CD4-positive, alpha-beta T cell treated with Interleukin-1 beta for 1 hour (primary cell): ENCODE results near the gene VGF.

Experiments
- DNase-seq, 2 donors: peaks; one replicate each; pipeline ENCODE4 v3.0.0-alpha.2; 2020 to 2022

VGF gene

DNA sequence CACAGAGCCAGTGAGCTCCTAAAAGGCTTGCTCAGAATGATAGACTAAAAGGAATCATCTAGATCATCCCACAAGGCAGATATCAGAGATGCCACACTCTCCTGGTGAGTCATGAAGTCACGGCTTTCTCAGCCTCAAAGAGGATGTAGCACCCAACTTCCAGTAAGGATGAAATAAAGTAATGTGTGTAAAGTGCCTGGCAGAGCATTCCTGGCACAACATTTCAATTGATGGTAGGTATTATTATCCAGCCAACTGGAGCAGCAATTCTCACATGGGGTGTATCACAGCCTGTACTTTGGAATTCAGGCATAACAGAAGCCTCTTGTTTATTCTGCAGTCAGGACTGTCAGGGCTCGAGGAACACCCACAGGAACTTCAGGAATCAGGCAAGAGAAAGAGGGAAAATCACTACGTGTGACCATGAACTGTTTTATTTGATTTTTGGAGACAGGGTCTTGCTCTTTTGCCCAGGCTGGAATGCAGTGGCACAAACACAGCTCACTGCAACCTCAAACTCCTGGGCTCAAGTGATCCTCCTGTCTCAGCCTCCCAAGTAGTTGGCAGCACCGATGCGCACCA, 20.0 kb upstream of the VGF start:
- DNase-seq, result no peak

DNA sequence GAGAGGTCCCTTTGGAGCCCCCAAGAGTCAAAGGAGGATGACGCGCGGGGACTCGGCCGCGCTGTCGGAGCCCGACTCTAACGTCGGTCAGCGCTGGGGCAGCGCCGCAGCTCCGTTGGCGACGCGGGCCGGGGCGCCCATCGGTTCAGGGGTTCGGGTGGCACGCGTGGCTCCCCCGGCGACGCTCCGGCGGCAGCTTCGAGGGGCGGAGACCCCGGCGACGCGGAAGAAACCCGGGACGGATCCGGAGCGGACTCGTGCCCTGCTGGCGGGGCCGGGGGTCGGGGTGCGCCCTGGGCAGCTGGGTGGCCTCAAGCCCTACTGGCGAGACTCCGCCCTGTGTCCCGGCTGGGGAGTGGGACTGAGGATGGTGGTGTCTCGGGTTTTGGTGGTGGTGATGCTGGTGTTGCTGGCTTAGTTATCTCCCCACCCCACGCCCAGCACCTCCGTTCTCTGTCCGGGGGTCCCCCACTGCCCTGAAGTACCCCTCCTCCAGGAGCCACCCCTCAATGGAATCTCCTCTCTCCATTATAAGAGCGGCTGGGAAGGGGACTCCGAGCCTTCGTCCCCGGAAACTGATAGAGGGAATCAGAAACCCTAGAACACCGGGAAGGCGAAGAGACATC, 14.9 kb upstream of the VGF start, which contains the start of gene NAT16:
Gene NAT16, minus strand, starts transcription at position 164 of the 626 bp plus-strand sequence. CDS start 5,486 bp downstream, outside the sequence.
- DNase-seq, result no peak

DNA sequence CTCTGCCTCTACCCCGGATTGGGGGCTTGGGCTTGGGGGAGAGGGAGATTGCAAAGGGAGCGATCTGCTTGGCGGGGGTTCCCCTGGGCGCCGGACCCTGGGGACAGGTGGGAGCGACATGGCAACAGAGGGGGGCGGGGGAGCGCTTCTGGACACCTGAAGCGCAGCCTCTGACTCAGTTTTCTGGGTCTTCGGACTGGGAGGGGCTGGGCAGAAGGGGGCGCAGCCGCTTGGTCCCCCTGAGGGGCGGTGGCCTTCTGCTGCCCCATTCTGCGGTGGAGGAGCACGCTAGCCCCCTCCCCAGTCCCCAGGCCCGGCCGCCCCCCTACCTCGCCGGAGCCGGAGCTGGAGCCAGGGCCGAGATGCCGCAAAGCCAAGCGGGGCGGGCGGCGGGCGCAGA, 14.3 kb upstream of the VGF start:
- DNase-seq, result no peak

DNA sequence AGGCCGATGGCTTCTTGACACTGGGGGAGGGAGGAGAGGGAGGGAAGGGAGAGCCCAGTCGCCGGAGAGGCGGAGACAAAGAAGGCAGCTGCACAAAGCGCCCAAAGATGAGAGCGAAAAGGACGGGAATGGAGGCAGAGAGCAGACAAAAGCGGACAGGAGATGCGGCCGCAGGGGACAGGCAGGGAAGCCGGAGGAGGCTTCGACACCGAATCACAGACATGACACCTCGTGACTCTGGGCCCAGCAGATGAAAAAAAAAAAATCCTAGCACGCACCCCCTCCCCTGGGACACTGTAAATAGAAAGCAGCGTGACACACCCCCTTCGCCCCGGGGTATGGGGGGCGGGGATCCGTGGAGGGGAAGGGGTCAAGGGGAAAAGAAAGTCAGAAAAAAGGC, 13.7 kb upstream of the VGF start:
- DNase-seq, result no peak

DNA sequence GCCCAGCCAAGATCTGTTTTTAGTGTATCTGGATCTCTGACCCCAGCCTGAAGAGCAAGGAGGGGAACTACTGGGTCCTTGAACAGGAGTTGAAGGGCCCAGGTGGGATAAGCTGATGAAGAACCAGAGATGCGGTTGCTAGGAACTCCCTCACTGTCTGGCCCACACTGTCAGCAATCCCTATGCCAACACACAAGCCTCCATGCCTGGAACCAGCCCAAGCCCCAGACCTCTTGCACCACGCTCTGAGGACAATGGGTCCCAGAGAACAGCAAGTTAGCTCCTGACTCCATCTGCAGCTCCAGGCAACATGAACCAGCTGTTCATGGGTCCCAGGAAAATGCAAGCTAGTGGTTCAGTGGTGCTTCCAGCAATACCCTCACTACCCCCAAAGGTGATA, 12.3 kb upstream of the VGF start:
- no peak for DNase-seq

DNA sequence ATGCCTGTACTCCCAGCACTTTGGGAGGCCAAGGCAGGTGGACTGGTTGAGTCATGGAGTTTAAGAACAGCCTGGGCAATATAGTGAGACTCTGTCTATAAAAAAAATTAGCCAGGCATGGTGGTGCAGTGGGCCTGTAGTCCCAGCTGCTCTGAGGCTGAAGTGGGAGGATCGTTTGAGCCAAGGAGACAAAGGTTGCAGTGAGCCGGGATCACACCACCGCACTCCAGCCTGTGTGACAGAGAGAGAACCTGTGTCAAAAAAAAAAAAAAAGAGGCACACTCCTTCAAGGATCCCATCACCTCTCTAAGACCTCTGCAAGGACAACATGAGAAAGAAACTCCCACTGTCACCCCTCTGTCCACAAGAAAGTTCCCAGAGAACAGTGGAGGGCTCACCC, 10.3 kb upstream of the VGF start:
- DNase-seq, result no peak

DNA sequence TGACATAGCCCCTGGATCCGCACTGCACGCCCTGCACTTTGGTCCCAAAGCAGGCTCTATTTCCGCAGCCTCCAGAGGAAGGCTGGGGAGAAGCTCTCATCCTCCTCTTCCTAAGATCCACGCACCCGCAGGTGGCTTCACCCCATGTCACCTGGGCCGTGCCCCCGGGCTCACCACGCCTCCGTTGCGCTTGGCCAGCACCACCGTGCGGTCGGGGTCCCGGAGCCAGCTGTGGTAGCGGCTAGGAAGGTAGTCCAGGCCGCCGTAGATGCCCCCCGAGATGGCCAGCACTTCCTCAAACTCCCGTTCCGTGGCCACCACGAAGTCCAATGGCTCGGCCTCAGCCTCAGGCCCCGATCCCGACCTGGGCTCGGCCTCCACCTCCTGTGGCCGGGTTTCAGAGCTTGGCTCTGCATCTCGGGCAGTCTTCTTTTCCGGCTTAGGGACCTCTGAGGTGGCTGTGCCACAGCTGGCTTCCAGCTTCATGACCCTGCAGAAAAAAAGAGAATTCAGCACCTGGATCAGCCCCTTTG, 9.0 kb upstream of the VGF start:
- no peak for DNase-seq

DNA sequence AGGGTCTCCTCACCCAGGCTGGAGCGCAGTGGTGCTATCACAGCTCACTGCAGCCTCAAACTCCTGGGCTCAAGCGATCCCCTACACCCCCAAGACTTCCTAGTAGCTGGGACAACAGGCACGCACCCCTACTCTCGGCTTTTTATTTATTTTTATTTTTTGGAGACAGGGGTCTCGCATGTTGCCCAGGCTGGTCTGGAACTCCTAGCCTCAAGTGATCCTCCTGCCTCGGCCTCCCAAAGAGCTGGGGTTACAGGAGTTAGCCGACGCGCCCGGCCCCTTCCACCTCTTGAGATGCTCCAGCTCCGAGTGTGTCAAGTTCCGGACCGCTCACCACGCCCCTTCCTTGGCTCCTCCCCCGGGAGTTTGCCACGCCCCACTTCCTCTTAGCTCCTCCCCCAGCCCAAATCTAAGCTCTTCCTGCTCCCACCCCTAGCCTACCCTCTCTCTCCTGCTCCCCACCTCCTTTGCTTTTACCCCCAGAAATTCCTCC, 8.4 kb upstream of the VGF start:
- DNase-seq, result peak; percentile 65 to 74

DNA sequence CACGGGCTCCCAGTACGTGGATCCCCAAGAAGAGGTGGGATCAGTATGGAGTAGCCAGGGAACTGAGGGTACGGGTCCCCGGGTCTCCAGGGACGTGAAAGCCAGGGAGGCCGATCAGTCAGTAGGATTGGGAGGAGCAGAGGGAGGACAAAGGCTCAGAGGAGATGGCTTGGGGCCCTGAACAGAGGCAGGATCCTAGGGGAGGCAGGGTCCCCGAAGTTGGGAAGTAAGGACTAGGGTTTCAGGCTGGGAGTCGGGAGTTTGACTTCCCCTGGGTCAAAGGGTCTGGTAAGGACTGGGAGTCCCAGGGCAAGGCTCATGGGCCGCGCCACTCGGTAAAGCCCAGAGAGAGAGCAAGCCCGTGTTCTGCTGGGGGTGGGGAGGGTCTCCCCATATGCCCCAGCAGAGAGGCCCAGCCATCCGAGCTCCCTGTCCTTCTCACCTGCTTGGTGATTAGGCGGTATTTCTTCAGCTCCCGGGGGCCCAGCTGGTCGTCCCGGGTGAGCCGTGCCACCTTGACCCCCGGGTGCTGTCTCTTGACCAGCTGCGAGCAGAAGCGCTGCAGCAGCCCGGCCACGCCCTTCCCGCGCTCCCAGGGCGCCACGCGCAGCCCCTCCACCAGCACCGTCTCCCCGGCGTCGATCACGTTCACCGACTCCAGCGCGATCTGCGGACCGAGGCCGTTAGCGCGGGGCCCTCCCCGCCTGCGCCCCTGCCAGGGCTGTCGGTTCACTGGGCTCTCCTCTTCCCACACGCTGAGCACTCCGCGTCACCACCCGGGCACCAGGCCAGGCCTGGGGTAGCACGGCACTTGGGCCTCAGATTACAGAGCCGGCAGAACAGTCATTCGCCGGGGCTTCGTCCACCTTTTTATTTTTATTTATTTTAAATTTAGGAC, 7.7 kb upstream of the VGF start:
- no peak for DNase-seq

DNA sequence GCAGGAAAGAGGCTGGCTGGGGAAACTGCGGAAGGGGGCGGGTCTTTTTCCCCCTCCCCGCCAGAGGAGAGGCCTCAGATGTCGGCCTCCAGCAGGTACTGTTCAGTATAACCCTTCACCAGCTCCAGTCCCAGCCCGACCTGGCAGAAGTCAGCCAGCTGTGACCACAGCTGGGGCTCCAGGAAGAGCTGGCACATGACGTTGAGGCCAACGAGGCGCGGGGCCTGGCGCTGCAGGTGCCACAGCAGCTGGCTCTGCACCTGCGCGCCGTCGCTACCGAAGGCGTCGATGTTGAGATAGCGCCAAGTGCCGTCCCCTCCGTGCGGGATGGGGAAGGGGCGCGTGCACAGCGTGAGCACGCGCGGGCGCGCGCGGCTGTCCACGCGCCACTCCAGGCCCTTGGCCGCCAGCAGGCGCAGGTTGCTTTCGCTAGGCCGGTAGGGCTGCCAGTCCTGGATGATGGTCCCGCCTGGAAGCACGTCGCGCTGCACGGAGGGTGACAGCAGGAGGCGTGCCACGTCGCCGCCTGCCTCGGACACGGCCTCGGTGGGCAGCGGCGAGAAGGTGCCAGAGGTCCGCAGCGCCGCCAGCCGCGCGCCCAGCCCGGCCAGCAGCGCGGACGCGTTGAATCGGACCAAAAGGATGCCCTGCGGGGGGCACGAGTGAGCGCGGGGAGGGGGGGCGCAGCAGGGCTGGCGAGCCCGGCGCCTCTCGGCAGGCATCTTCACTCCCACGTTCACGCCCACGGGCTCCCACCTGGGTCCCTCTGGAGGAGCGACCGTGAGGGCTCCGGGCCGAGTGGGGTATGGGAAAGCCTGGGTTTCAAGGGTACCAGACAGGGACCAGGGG, 6.9 kb upstream of the VGF start:
- peak in 1 of 2 donors; percentile 49 for DNase-seq

DNA sequence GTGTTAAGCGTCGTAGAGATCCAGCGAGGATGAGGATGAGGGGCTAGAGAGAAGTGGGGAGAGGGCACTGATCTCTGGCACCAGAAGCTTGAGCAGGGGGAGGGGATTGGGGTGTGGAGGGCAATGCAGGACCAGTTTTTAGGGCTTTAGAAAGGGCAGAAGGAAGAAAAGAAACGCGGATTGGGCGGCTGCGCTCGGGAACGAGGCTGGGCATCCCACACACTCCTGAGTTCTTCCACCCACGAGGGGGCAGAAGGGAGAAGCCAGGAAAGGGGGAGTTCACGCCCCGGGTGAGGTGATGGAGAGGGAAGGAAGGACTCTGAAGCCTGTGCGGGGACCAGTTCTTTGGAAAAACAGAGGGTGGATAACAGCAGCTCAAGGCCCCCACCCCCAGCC, 6.1 kb upstream of the VGF start:
- no peak for DNase-seq

DNA sequence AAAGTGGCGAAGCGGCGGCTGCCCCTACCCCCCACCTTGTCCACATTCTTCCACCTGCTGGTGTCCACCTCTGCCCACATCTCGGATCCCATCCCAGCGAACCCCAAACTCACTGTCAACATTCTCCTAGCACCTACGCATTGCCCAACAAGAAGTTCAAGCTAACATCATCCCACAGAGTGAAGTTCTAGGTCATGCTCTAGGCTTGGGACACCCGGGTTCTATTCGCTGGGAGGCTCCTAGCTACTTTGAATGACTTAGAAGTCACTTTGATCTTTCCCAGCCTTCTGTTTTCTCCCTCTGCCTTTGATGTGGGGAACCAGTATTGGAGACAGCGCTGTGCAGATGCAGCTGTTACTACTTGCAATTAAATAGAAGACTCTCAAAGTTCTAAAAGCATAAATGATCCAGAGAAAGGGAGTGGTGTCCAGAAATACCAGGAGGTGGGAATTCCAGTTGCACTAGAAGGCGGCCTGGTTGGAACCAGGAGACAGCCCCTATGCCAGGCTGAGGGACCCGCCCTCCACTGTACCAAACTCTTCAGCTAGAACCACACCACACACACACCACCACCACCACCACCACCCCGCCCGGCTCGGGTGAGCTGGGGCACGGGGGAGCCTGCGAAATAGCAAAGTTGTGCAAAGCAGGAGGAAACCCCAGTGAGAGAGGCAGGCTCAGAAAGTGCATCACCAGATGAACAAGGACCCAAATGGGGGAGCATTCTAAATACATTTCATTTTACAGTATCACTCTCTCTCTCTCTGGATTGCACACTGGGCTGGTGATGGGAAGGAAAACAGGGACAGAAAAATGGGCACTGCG, 5.5 kb upstream of the VGF start:
- peak in 1 of 2 donors; percentile 19 for DNase-seq

DNA sequence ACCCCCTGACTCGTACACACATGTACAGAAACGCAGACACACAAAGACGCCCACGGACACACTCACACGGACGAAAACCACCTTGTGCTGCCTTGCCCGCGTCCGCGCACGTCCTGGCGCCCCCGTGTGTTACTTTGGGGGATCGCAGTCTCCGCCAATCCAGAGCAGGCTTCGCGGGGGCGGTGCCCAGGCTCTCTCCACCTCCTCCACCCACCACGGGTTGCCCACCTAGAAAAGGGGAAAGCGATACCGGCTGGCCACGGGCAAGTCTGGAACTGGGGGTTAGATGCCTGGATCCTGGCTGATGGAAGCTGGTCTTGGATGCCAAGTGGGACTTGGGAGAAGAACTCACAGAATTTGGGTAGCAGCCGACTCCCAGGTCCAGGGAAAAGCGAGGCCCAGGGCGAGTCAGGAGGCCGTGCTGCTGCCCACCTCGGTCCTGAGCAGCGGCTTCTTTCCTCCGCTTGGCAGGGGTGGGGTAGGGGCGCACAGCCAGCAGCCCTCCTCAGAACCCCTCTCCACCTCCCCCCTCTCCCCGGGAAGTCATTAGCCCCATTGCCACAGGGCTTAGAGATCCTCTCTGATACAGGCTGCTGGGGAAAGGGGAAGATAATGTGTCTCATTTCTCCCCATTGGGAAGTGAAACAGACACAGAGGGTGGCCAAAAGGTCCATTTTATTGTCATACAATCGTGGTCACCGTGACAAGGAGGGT, 4.6 kb upstream of the VGF start:
- DNase-seq, result peak; percentile 78 to 85

DNA sequence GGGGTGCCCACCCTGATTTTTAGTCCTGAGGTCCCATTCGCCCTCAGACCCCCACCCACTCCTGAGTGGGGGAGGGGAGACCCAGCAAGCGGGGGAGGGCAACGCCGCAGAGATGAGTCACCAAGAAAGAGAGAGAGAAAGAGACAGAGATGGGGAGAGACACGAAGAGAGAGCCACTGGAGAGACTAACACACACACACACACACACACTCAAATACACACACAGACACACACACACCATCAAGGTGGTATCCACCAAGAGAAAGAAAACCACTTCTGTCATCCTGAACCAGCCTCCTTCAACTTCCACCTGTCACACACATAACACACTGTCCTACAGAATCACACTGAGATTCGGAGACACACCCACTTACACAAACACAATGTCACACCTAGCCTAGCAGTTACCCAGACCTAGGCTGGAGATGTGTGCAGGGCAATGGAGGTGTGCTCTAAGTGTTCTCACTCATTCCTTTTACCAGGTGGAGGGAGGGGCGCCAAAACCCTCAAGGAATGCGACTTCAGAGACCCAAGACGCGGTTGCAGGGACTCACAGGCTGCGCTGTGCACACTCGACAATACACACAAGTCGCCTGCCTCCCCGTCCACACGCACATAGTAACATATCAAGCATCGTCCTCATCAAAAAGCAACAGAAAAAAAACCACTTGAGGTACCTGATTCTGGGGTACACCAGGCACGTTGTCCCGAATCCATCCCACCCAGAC, 3.9 kb upstream of the VGF start:
- no peak for DNase-seq

DNA sequence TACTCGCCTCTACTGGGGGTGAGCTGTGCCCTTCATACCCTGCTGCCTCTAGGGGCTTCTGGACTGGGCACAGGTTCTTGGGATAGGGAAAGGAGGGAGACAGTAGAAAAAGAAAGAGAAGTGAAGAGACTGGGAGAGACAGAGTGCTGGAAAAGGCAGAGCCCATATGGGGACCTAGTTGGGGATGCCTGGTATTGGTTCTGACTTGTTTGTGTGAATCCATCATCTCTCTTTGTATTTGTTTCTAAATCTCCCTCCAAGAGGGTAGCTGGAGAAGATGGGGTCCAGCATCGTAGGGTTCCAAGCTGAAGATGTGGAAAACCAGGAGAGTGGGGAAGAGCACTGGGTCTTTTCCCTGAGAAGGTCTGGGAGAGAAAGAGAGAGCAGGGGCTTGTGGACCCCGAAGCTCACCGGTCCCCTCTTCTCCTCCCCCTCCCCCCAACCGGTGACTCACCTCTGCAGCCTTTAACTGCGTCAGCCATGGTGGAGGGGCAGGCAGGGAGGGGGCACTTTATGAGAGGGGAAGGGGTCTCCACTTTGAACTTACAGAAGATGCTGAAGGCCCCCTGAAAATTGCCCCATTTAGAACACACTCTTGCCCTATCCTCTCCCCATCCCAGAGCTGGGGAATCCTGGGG, 3.2 kb upstream of the VGF start:
- no peak for DNase-seq

DNA sequence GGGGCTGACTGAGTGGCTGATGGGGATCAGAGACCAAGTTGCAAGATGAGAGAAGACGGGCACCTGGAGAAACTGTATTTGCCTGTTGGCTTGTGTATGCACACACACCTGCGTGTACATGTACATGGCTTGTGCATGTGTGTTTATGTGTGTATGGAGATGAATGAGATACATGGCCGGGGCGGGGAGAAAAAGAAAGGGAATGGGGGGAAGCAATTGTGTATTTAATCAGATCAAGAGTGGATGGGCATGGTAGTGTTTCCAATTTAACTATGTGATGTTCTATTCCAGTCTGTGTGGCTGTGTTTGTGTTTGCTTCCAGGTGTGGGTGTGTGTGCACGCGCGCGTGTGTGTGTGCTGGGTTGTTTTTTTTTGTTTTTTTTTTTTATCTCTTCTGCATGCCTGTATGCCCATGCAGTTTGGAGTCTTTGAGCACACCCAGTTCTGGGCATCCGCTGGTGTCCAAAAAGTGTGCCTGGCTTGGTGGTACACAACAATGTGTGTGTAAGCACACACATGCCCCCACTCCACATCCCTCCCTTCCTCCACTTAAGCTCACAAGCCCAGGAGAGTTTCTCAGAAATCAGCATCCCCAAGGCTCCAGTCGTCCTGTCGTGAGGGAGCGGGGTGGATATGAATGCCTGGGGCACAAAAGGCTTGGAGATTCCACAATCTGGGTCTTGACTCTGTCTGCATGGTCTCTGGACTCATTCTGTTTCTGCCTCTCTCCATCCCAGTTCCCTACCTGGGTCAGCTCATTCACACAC, 2.5 kb upstream of the VGF start:
- DNase-seq, result no peak

DNA sequence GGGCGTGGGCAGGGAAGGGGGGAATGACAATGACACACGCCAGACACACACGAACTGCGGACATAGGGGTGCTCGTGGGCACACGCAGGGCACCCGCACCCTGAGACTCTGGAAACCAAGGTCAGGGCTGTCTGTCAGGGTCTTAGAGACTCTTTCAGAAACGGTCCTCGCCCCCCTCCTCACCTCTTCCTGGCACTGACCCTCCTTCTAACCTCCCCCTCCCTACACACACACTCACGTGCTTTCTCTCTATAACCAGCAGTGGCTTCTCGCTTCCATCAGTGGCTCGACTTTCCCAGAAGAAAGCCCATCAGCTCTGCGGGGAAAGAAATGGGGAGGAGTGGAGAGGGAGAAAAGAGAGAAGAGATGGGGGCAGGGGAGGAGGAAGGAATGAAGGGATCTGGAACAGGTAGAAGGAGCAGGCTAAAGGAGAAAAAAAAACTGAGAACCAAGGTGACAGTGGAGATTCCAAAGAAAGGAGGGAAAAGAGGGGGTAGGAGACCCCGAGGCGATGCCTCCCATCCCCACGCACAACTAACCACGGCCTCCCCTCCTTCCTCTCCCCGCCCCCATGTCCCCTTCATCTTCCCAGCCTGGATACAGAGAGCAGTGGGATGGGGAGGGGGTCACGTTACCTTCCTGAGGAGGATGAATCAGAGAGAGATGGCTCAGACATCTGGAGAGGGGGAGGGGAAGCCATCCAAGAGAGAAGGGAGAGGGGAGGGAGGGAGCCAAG, 1.7 kb upstream of the VGF start:
- DNase-seq, result no peak

DNA sequence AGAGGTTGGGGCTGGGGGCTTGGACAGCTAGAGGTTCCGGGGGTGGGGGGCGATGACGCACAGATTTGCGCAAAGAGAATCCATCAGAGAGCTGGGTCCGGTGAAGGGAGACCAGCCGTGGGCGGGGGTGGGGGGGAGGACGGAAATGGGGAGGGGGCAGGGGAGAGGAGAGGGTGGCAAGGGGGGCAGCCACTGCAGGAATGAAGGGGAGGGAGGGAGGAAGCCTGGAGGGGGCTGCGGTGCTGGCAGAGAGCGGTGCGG, 1.2 kb upstream of the VGF start:
- DNase-seq, result no peak
